ENCODE results near the gene MARK2.

Gene MARK2

GRCh38 chr11:63802637-63803414 is 36.1 kb upstream of the MARK2 start:
- TF ChIP-seq TAF1 (IDR thresholded peaks at IDR 0.05; ENCODE audit: borderline replicate concordance, insufficient read depth, low read length): no peak; the same call in 1 of the 2 replicates
- 0 out of 2 replicates have a peak, but pooled peaks have one; percentile 68 for TF ChIP-seq SIN3A (IDR thresholded peaks at IDR 0.05; ENCODE audit: borderline replicate concordance, insufficient read depth, low read length)
- no peak for TF ChIP-seq FOXP2 (optimal IDR thresholded peaks at IDR 0.05; ENCODE audit: borderline replicate concordance, extremely low read depth, extremely low read length, insufficient read depth)
- 0 out of 4 replicates have a peak, but pooled peaks of 1 of the 2 experiments have one; percentile 26 for TF ChIP-seq REST (IDR thresholded peaks at IDR 0.05; ENCODE audit: insufficient read depth in 1 of 2, low read depth in 2 of 2, low read length in 2 of 2)
- peak; percentile 54 for TF ChIP-seq POLR2AphosphoS5 (IDR thresholded peaks at IDR 0.05; ENCODE audit: low read depth, low read length)

GRCh38 chr11:63804259-63804658 is 34.7 kb upstream of the MARK2 start:
- TF ChIP-seq FOXP2 (optimal IDR thresholded peaks at IDR 0.05; ENCODE audit: borderline replicate concordance, extremely low read depth, extremely low read length, insufficient read depth) (no peak), REST (IDR thresholded peaks at IDR 0.05; ENCODE audit: insufficient read depth in 1 of 2, low read depth in 2 of 2, low read length in 2 of 2) (no peak), SIN3A (IDR thresholded peaks at IDR 0.05; ENCODE audit: borderline replicate concordance, insufficient read depth, low read length) (no peak), POLR2AphosphoS5 (IDR thresholded peaks at IDR 0.05; ENCODE audit: low read depth, low read length) (no peak), TAF1 (IDR thresholded peaks at IDR 0.05; ENCODE audit: borderline replicate concordance, insufficient read depth, low read length) (no peak)

- TF ChIP-seq POLR2AphosphoS5 (IDR thresholded peaks at IDR 0.05; ENCODE audit: low read depth, low read length) (no peak), FOXP2 (optimal IDR thresholded peaks at IDR 0.05; ENCODE audit: borderline replicate concordance, extremely low read depth, extremely low read length, insufficient read depth) (no peak), TAF1 (IDR thresholded peaks at IDR 0.05; ENCODE audit: borderline replicate concordance, insufficient read depth, low read length) (no peak), REST (IDR thresholded peaks at IDR 0.05; ENCODE audit: insufficient read depth in 1 of 2, low read depth in 2 of 2, low read length in 2 of 2) (no peak), SIN3A (IDR thresholded peaks at IDR 0.05; ENCODE audit: borderline replicate concordance, insufficient read depth, low read length) (no peak)
Measured at GRCh38 chr11:63805844-63806415, 33.0 kb upstream of the MARK2 start.

- TF ChIP-seq REST (IDR thresholded peaks at IDR 0.05; ENCODE audit: insufficient read depth in 1 of 2, low read depth in 2 of 2, low read length in 2 of 2): no peak
- TF ChIP-seq TAF1 (IDR thresholded peaks at IDR 0.05; ENCODE audit: borderline replicate concordance, insufficient read depth, low read length): no peak
- no peak for TF ChIP-seq SIN3A (IDR thresholded peaks at IDR 0.05; ENCODE audit: borderline replicate concordance, insufficient read depth, low read length)
- TF ChIP-seq POLR2AphosphoS5 (IDR thresholded peaks at IDR 0.05; ENCODE audit: low read depth, low read length): no peak
- no peak for TF ChIP-seq FOXP2 (optimal IDR thresholded peaks at IDR 0.05; ENCODE audit: borderline replicate concordance, extremely low read depth, extremely low read length, insufficient read depth)
Measured at GRCh38 chr11:63811522-63811921, 27.4 kb upstream of the MARK2 start.
